GM06990 (cell line): ENCODE results near the gene TRIM44.
A peak's percentile ranks its signal among the peaks of the same experiment; 100 is the strongest.

Source experiments
- DNase-seq: peaks from one replicate; pipeline ENCODE4 v3.0.0-alpha.2; 2011; ENCODE audit not compliant: insufficient read length; ENCODE audit errors: extremely low read depth
- H3K27me3 ChIP-seq: replicated peaks from 2 replicates; pipeline ENCODE4 v1.6.0; 2011; ENCODE audit warnings: low read length; ENCODE audit not compliant: control insufficient read depth, insufficient read depth
- H3K36me3 ChIP-seq: 2 replicates; pipeline ENCODE4 v1.5.1; 2011; ENCODE audit warnings: low read length; ENCODE audit not compliant: control insufficient read depth, insufficient read depth
- H3K4me3 ChIP-seq: replicated peaks from 2 replicates; pipeline ENCODE4 v1.5.1; 2011; ENCODE audit warnings: low read depth, mild to moderate bottlenecking, control low read depth, low read length
- TF ChIP-seq, protein P1 (sequence below): IDR thresholded peaks from 2 replicates; pipeline ENCODE4 v1.5.1; 2011; ENCODE audit warnings: low read length, control low read depth, mild to moderate bottlenecking, inconsistent platforms; ENCODE audit not compliant: insufficient read depth, poor library complexity, severe bottlenecking

TRIM44 gene, protein sequence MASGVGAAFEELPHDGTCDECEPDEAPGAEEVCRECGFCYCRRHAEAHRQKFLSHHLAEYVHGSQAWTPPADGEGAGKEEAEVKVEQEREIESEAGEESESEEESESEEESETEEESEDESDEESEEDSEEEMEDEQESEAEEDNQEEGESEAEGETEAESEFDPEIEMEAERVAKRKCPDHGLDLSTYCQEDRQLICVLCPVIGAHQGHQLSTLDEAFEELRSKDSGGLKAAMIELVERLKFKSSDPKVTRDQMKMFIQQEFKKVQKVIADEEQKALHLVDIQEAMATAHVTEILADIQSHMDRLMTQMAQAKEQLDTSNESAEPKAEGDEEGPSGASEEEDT

DNA sequence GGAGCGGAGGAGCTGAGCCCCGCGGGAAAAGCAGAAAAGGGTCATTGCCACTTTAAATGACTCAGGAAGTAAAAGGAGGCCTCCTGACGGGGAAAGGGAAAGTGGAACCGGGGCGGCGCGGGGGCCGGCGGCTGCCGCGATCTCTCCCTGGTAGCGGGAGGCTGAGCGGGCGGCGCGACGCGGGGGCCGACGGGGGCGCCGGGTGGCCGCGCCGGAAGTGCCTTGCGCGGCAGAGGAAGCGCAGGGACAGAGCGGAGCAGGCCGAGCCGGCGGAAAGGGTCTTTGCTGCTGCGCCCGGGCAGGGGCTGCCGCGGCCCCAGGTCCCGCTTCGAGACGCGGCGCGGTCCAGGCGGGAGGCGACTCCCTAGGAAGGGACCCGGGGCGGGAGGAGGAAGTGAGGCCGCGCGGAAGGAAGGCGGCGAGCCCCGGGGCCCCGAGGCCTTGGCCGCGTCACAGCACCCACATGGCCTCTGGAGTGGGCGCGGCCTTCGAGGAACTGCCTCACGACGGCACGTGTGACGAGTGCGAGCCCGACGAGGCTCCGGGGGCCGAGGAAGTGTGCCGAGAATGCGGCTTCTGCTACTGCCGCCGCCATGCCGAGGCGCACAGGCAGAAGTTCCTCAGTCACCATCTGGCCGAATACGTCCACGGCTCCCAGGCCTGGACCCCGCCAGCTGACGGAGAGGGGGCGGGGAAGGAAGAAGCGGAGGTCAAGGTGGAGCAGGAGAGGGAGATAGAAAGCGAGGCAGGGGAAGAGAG, at the start of gene TRIM44:
TSS of gene TRIM44 (plus strand) at position 127 of the 759 bp plus-strand sequence. CDS start at position 464, 337 bp downstream.
- no peaks in the 10 kb centered on the region for H3K36me3 ChIP-seq
- peak within 1 kb of the TSS; percentile 63 for H3K4me3 ChIP-seq
- TF ChIP-seq, protein P1, sequence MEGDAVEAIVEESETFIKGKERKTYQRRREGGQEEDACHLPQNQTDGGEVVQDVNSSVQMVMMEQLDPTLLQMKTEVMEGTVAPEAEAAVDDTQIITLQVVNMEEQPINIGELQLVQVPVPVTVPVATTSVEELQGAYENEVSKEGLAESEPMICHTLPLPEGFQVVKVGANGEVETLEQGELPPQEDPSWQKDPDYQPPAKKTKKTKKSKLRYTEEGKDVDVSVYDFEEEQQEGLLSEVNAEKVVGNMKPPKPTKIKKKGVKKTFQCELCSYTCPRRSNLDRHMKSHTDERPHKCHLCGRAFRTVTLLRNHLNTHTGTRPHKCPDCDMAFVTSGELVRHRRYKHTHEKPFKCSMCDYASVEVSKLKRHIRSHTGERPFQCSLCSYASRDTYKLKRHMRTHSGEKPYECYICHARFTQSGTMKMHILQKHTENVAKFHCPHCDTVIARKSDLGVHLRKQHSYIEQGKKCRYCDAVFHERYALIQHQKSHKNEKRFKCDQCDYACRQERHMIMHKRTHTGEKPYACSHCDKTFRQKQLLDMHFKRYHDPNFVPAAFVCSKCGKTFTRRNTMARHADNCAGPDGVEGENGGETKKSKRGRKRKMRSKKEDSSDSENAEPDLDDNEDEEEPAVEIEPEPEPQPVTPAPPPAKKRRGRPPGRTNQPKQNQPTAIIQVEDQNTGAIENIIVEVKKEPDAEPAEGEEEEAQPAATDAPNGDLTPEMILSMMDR = no peak
- H3K27me3 ChIP-seq = no peaks in the 10 kb centered on the region
- peak; percentile 94 for DNase-seq

GRCh38 chr11:35614939-35615569, 47.5 kb upstream of the TRIM44 start:
- Histone ChIP-seq H3K27me3 (no peaks in the 10 kb centered on the region; the same call in 1 of the 2 replicates), H3K36me3 (no peaks in the 10 kb centered on the region), H3K4me3 (no peak overlapping the region)
- TF ChIP-seq, protein P1 = no peak
- DNase-seq = no peak

DNA sequence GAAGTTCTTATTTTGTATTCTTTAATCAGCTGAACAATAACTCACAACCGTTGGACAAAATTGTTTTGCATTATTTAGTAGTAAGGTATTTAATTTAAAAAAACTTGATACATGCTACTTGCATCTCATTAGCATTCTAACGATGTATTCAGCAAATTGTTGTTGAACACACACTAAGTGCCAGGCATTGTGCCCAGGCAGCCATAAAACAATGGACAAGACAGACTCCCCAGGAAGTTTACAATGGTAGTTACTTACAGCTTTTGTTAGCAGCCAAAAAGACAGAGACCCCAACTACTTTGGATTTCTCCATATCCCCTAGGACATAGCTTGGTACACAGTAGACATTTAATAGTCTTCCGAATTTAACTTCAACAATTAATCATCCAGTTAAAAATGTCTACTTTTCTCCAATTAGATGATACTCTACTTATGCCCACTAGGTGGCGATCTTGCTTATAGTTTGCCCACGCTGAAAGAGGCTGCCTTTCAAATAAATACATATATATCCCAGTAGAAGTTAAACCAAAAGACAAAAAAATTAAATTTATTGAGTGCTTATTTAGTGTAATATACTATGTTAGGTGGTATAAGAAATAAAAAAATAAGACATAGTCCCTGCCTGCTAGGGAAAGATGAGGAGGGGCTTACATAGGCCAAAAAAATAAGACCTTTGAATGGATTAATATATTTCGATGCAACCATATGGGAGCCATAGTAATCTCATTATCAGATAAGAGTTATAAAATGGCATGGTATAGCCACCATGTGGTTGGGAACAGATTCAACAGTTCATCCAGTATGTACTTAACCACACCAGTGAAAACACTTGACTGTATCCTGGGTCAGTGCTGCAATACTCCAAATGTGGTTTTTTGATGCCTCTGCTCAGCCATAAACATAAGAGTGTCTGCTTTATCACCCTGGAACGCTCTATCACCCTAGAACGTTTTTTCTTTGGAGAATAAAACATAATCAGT, 46.4 kb upstream of the TRIM44 start:
- TF ChIP-seq, protein P1 = peak; percentile 57
- Histone ChIP-seq H3K4me3 (no peak overlapping the region), H3K27me3 (no peaks in the 10 kb centered on the region; the same call in 1 of the 2 replicates), H3K36me3 (no peaks in the 10 kb centered on the region)
- DNase-seq = no peak

GRCh38 chr11:35617316-35617686, 45.3 kb upstream of the TRIM44 start:
- no peak for DNase-seq
- TF ChIP-seq, protein P1 = no peak
- no peak overlapping the region for H3K4me3 ChIP-seq
- H3K27me3 ChIP-seq = no peaks in the 10 kb centered on the region; the same call in 1 of the 2 replicates
- no peaks in the 10 kb centered on the region for H3K36me3 ChIP-seq
